ENCODE data around the gene MYO15B.

Gene MYO15B

GRCh38 chr17:75550139-75550465, 37.5 kb upstream of the MYO15B start:
- DNase-seq (ENCODE audit: insufficient read length) (no peak), FAIRE-seq (no peak)
- TF ChIP-seq POLR2AphosphoS5 (IDR thresholded peaks at IDR 0.05; ENCODE audit: low read depth, low read length) (no peak), TAF1 (IDR thresholded peaks at IDR 0.05; ENCODE audit: borderline replicate concordance, low read depth, low read length) (no peak), POLR2A (IDR thresholded peaks at IDR 0.05; ENCODE audit: low read depth, low read length) (no peak)

- TF ChIP-seq TAF1 (IDR thresholded peaks at IDR 0.05; ENCODE audit: borderline replicate concordance, low read depth, low read length), result no peak
- no peak for TF ChIP-seq POLR2AphosphoS5 (IDR thresholded peaks at IDR 0.05; ENCODE audit: low read depth, low read length)
- TF ChIP-seq POLR2A (IDR thresholded peaks at IDR 0.05; ENCODE audit: low read depth, low read length), result no peak
- DNase-seq (ENCODE audit: insufficient read length), result no peak
- no peak for FAIRE-seq
Measured at GRCh38 chr17:75551266-75551665, 36.3 kb upstream of the MYO15B start.

GRCh38 chr17:75552425-75553294, 34.9 kb upstream of the MYO15B start:
- TF ChIP-seq POLR2AphosphoS5 (IDR thresholded peaks at IDR 0.05; ENCODE audit: low read depth, low read length) (no peak), TAF1 (IDR thresholded peaks at IDR 0.05; ENCODE audit: borderline replicate concordance, low read depth, low read length) (no peak), POLR2A (IDR thresholded peaks at IDR 0.05; ENCODE audit: low read depth, low read length) (no peak)
- DNase-seq (ENCODE audit: insufficient read length) (no peak), FAIRE-seq (no peak)

GRCh38 chr17:75553295-75554110, 34.1 kb upstream of the MYO15B start:
- no peak for DNase-seq (ENCODE audit: insufficient read length)
- FAIRE-seq, result no peak
- TF ChIP-seq TAF1 (IDR thresholded peaks at IDR 0.05; ENCODE audit: borderline replicate concordance, low read depth, low read length) (no peak), POLR2A (IDR thresholded peaks at IDR 0.05; ENCODE audit: low read depth, low read length) (no peak), POLR2AphosphoS5 (IDR thresholded peaks at IDR 0.05; ENCODE audit: low read depth, low read length) (no peak)

- TF ChIP-seq POLR2A (IDR thresholded peaks at IDR 0.05; ENCODE audit: low read depth, low read length) (no peak), POLR2AphosphoS5 (IDR thresholded peaks at IDR 0.05; ENCODE audit: low read depth, low read length) (no peak)
- no peak for FAIRE-seq
- DNase-seq (ENCODE audit: insufficient read length), result no peak
Measured at GRCh38 chr17:75555679-75556153, 31.9 kb upstream of the MYO15B start.

- DNase-seq (ENCODE audit: insufficient read length) (no peak), FAIRE-seq (no peak)
- TF ChIP-seq POLR2A (IDR thresholded peaks at IDR 0.05; ENCODE audit: low read depth, low read length), result no peak
- no peak for TF ChIP-seq TAF1 (IDR thresholded peaks at IDR 0.05; ENCODE audit: borderline replicate concordance, low read depth, low read length)
- TF ChIP-seq POLR2AphosphoS5 (IDR thresholded peaks at IDR 0.05; ENCODE audit: low read depth, low read length), result no peak
Measured at GRCh38 chr17:75557075-75557851, 30.3 kb upstream of the MYO15B start.

- FAIRE-seq, result no peak
- DNase-seq (ENCODE audit: insufficient read length), result no peak
- TF ChIP-seq POLR2A (IDR thresholded peaks at IDR 0.05; ENCODE audit: low read depth, low read length) (no peak), TAF1 (IDR thresholded peaks at IDR 0.05; ENCODE audit: borderline replicate concordance, low read depth, low read length) (no peak), POLR2AphosphoS5 (IDR thresholded peaks at IDR 0.05; ENCODE audit: low read depth, low read length) (no peak)
Measured at GRCh38 chr17:75557852-75558665, 29.5 kb upstream of the MYO15B start.

- FAIRE-seq (no peak), DNase-seq (ENCODE audit: insufficient read length) (no peak)
- TF ChIP-seq POLR2A (IDR thresholded peaks at IDR 0.05; ENCODE audit: low read depth, low read length) (no peak), POLR2AphosphoS5 (IDR thresholded peaks at IDR 0.05; ENCODE audit: low read depth, low read length) (no peak), TAF1 (IDR thresholded peaks at IDR 0.05; ENCODE audit: borderline replicate concordance, low read depth, low read length) (no peak)
Measured at GRCh38 chr17:75558666-75559530, 28.7 kb upstream of the MYO15B start.

- TF ChIP-seq POLR2AphosphoS5 (IDR thresholded peaks at IDR 0.05; ENCODE audit: low read depth, low read length) (no peak), TAF1 (IDR thresholded peaks at IDR 0.05; ENCODE audit: borderline replicate concordance, low read depth, low read length) (no peak), POLR2A (IDR thresholded peaks at IDR 0.05; ENCODE audit: low read depth, low read length) (no peak)
- DNase-seq (ENCODE audit: insufficient read length) (no peak), FAIRE-seq (no peak)
Measured at GRCh38 chr17:75559958-75560533, 27.6 kb upstream of the MYO15B start.
